ENCODE measurements around the gene LGALS3.

Gene LGALS3

GRCh38 chr14:55131370-55132137, 2.5 kb downstream of the LGALS3 start:
- TF ChIP-seq GATA3 (IDR thresholded peaks at IDR 0.05; ENCODE audit: low read depth, low read length) = no peak
- no peak for TF ChIP-seq GATA2 (IDR thresholded peaks at IDR 0.05; ENCODE audit: low read depth, low read length)

GRCh38 chr14:55133416-55133815, 4.4 kb downstream of the LGALS3 start:
- TF ChIP-seq GATA2 (IDR thresholded peaks at IDR 0.05; ENCODE audit: low read depth, low read length) (no peak), GATA3 (IDR thresholded peaks at IDR 0.05; ENCODE audit: low read depth, low read length) (no peak)

GRCh38 chr14:55136241-55136640, 7.2 kb downstream of the LGALS3 start:
- no peak for TF ChIP-seq GATA3 (IDR thresholded peaks at IDR 0.05; ENCODE audit: low read depth, low read length)
- no peak for TF ChIP-seq GATA2 (IDR thresholded peaks at IDR 0.05; ENCODE audit: low read depth, low read length)

- TF ChIP-seq GATA2 (IDR thresholded peaks at IDR 0.05; ENCODE audit: low read depth, low read length) = no peak
- no peak for TF ChIP-seq GATA3 (IDR thresholded peaks at IDR 0.05; ENCODE audit: low read depth, low read length)
Measured at GRCh38 chr14:55136885-55137786, 8.1 kb downstream of the LGALS3 start.

GRCh38 chr14:55138091-55138490, 9.0 kb downstream of the LGALS3 start:
- TF ChIP-seq GATA2 (IDR thresholded peaks at IDR 0.05; ENCODE audit: low read depth, low read length) (no peak), GATA3 (IDR thresholded peaks at IDR 0.05; ENCODE audit: low read depth, low read length) (no peak)

GRCh38 chr14:55139141-55139540, 10.1 kb downstream of the LGALS3 start:
- TF ChIP-seq GATA2 (IDR thresholded peaks at IDR 0.05; ENCODE audit: low read depth, low read length) (no peak), GATA3 (IDR thresholded peaks at IDR 0.05; ENCODE audit: low read depth, low read length) (no peak)

- no peak; the same call in 1 of the 2 replicates for TF ChIP-seq GATA2 (IDR thresholded peaks at IDR 0.05; ENCODE audit: low read depth, low read length)
- no peak for TF ChIP-seq GATA3 (IDR thresholded peaks at IDR 0.05; ENCODE audit: low read depth, low read length)
Measured at GRCh38 chr14:55139696-55140509, 10.9 kb downstream of the LGALS3 start.

- TF ChIP-seq GATA2 (IDR thresholded peaks at IDR 0.05; ENCODE audit: low read depth, low read length) (no peak), GATA3 (IDR thresholded peaks at IDR 0.05; ENCODE audit: low read depth, low read length) (no peak)
Measured at GRCh38 chr14:55141825-55142224, 12.8 kb downstream of the LGALS3 start.

- TF ChIP-seq GATA2 (IDR thresholded peaks at IDR 0.05; ENCODE audit: low read depth, low read length) (no peak), GATA3 (IDR thresholded peaks at IDR 0.05; ENCODE audit: low read depth, low read length) (no peak)
Measured at GRCh38 chr14:55142466-55142865, 13.4 kb downstream of the LGALS3 start.

GRCh38 chr14:55146425-55146824, 17.4 kb downstream of the LGALS3 start:
- TF ChIP-seq GATA2 (IDR thresholded peaks at IDR 0.05; ENCODE audit: low read depth, low read length) = no peak
- TF ChIP-seq GATA3 (IDR thresholded peaks at IDR 0.05; ENCODE audit: low read depth, low read length) = no peak

- no peak for TF ChIP-seq GATA3 (IDR thresholded peaks at IDR 0.05; ENCODE audit: low read depth, low read length)
- TF ChIP-seq GATA2 (IDR thresholded peaks at IDR 0.05; ENCODE audit: low read depth, low read length) = no peak
Measured at GRCh38 chr14:55151601-55152000, 22.5 kb downstream of the LGALS3 start.

- no peak for TF ChIP-seq GATA3 (IDR thresholded peaks at IDR 0.05; ENCODE audit: low read depth, low read length)
- TF ChIP-seq GATA2 (IDR thresholded peaks at IDR 0.05; ENCODE audit: low read depth, low read length) = no peak
Measured at GRCh38 chr14:55152052-55152753, 23.2 kb downstream of the LGALS3 start.

- TF ChIP-seq GATA3 (IDR thresholded peaks at IDR 0.05; ENCODE audit: low read depth, low read length) = no peak
- TF ChIP-seq GATA2 (IDR thresholded peaks at IDR 0.05; ENCODE audit: low read depth, low read length) = no peak
Measured at GRCh38 chr14:55153951-55154350, 24.9 kb downstream of the LGALS3 start.

All from SH-SY5Y (cell line).